HG02759 (cell line): ENCODE measurements around the gene CCDC187.

ENCODE experiments used
- ATAC-seq: cut with Tn5 transposase; IDR thresholded peaks from one replicate; pipeline ENCODE4 v1.9.1; 2021; ENCODE audit warnings: mild to moderate bottlenecking, moderate library complexity; ENCODE audit not compliant: unreplicated experiment

CCDC187 gene

DNA sequence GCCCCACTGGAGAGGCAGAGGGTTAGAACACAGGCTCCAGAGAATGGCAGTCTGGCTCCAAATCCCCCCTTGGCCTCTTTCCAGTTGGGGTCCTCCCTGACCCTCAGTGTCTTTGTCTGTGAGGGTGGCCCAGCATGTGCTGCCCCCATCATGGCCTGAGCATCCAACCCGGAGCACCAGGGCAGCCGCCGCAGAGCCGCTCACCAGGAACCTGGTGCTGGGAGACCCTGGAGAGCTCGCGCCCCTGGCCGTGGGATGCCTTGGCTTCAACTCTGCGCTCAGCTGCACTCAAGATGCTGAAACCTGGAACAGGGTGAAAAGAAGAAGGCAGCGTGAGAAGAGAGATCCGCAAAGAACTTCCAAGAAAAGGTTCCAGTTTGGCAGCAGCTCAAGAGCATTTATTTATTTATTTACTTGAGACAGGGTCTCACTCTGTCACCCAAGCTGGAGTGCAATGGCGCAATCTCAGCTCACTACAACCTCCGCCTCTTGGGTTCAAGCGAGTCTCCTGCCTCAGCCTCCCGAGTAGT lies 3.8 kb downstream of the CCDC187 start:
- ATAC-seq: no peak

DNA sequence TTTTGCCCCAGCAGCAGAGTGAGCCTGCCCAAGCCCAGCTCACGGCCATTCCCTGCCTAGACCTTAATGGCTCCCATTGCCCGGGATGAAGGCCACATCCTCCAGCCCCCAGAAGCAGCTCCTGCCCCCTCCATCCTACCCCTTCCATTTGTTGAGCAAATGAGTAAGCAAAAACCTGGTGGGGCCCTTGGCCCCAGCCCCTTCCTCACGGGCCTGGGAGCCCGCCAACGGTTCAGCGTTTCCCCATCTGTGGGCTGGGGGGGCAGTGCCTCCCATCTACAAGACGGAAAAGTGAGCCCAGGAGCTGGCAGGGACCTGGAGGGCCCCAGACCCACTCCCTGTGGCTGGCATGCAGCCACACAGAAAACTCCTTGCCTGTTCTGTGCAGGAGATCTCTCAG lies 4.4 kb downstream of the CCDC187 start:
- ATAC-seq: no peak

DNA sequence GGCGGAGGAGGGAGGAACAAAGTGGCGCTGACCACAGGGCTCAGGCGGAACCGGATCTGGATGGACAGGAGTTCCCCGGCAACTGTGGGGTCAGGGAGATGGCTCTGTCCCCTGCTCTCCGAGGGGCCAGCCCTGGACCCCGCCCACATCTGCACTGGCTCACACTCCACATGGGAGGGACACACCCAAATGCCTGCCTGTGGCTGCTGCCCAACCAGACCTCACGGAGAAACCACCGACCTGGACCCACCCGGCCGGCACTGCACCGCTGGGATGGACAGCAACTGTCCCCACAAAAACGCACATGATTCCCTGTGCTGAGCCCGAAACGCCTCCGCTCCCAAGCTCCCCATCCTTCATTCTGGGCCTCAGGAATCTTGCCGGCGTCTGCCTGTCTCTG lies 4.8 kb downstream of the CCDC187 start:
- ATAC-seq: no peak

DNA sequence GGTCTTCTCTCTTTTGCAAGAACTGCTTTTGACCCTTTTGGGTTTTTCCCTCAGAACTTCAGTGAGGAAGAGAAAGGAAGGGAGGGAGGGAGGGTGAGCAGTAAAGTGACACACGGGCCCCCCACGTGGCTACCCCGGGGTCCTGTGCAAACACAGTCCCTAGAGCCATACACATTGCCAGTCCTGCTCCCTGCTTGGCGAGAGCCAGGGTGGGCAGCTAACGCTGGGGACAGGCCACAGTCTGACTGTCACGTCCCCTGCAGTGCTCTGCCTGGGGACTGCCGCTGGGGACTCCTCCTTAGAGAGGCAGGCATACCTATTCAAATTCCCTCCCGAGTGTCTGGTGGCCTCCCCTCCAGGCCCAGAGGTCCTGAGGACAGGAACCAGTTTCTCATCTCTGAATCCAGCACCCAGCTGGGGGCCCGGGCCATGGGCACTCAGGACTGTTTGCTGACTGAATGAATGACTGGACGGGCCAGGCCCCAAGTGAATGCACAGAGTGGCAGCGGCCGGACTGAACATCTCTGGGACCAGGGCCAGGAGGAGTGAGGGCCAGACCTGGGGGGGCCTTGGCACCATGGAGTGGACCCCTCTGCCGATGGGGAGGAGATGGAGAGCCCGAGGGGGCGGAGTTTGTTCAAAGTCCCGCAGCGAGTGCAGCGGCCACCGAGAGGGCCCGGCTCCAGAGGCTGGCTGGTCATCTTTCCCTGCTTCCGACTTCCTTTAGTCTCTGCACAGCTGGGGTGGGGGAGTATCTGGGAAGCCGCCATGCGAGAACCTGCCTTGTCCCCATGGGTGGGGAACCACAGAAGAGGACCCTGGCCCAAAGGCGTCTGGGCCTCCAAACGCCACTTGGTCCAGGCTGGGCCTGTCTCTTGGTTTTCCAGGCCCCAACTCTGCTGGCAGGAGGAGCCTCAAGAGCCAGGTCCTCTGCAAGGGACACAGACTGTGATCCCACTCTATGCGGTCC lies 5.8 kb downstream of the CCDC187 start:
- no peak for ATAC-seq

DNA sequence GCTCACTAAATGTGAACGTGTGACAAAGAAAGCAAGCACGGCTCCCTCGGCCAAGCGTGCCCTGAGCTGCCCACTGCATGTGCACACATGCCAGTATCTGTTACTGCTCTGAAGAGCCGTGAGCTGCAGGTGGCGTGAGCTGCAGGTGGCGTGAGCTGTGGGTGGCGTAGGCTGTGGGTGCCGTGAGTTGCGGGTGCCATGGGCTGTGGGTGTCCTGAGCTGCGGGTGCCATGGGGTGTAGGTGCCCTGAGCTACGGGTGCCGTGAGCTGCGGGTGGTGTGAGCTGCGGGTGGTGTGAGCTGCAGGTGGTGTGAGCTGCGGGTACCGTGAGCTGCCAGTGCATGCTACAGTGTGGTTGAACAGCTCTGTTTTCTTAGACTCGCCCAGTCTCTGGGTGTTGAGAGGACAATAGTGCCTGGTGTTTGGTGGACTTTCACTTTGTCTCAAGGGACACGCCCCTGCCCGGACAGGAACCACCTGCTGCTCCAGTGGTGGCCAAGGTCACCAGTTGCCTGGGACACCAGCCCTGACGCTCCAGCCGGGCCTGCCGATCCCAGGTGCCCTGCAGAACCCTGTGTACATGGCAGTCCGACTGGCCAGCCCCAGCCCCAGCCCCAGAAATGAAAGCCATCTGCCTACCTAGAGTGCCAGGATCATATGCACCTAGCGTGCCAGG lies 6.7 kb downstream of the CCDC187 start:
- no peak for ATAC-seq

DNA sequence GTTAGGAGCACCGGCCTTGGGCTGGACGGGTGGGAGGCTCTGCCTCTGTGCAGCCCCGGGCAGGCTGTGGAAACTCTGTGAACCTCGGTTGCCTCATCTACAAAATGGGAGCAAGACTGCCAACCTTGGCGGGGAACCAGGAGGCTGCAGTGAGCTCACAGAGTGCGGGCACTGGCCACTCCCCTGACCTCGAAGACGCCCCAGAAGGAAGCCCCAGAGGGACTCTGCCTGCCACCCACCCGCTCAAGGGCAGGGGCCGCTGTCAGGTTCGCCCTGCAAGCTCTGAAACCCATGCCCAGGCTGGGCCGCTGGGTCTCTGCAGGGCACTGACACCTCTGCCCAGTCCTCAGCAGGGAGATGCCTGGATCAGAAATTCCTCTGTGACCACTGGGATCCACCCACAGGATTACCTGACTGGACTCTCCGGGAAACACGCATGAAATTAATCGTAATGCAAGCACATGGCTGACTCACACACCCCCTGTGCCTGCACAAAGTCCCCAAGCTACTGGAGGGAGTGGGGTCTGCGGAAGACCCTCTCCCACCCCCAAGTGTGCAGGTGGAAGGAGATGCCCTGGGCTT lies 7.4 kb downstream of the CCDC187 start:
- no peak for ATAC-seq

DNA sequence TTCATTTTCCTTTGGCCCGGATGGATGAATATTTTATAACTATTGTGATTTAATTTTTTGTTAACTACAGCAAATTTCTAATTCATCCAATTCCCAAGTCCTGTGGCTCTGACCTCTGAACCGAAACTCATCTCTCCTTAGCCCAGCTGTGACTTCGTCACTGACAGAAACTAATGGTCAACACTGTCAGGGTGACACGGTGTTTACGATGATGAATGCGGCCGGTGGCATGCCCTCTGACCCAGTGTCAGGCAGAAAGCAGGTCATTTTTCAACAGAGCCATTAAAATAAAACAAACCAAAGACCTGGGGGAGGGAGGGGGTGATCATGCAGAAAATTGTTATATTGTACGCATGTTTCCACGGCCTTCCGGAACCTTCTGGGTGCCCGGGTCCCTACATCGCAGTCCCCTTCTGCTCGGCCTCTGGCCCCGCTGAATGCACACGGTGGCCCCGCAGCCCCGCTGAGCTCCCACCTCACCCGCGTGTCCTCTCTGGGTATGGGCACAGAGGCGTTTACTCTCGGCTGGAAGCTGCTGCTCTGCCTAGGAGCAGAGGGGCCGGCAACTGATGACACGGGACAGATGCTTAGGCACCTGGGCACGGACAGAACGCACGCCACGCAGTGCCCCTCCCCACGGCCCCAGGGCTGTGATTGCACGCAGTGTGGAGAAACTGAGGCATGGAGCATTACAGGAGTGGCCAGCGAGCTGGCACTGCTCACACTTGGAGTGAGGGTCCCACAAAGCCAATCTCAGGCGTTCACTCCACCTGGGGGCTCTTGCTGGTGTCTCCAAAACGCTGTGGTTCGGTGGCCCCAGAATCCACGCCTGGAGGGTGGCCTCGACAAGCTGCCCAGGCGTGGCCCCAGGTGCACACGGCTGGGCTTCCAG lies 8.1 kb downstream of the CCDC187 start:
- no peak for ATAC-seq

DNA sequence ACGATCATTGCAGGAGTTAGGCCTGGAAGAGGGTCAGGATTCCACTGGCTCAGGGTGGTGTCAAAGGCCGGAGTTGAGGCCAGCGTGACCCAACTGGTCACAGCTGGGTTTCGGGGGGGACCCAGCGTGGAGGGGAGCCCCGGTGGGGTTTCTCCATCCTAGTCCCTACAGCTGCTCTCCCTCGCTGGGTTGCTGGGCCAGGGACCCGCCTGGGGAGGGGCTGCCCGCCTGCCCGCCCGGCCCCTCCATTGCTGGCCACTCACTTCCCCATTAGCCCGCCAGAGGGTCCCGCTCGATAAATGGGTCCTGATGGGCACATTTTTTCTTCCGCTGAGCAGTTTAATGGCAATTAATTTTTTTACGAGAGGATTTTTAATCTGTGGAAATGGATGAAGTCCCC lies 8.8 kb downstream of the CCDC187 start:
- no peak for ATAC-seq

DNA sequence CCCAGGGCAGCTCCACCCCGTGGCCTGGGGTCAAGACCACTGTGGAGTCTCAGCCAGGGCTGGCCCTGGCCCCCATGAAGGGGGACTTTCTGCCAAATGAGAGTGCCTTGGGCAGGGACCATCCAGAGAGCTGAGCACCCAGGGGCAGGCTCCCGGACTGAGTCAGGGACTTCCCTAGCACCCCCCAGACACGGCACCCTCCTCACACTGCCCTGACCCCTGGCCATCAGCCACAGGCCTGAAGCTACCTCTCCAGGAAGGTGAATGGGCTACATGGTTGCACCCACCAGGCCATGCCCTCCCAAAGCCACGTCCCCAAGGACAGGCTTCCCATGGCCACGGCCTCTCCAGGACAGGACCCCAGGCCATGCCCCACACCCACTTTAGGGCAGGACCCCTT lies 9.5 kb downstream of the CCDC187 start:
- ATAC-seq: no peak

DNA sequence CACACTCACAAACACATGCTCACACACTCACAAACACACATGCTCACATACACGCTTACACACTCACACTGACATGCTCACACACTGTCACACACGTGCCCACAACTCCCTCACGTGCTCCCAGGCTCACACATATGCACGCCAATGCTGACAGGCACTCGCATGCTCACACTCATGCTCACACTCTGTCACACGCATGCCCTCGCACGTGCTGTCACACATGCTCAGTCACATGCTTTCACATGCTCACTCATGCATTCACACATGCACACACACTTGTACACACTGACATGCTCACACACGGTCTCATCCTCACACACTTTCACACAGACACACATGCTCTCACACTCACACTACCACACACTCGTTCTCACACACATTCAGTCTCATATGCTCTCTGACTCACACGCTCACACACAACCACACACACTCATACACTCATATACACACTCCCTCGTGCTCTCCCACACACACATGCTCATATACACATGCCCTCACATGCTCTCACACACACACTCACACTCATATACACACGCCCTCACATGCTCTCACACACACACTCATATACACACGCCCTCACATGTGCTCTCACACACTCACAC lies 10.3 kb downstream of the CCDC187 start:
- ATAC-seq: no peak

DNA sequence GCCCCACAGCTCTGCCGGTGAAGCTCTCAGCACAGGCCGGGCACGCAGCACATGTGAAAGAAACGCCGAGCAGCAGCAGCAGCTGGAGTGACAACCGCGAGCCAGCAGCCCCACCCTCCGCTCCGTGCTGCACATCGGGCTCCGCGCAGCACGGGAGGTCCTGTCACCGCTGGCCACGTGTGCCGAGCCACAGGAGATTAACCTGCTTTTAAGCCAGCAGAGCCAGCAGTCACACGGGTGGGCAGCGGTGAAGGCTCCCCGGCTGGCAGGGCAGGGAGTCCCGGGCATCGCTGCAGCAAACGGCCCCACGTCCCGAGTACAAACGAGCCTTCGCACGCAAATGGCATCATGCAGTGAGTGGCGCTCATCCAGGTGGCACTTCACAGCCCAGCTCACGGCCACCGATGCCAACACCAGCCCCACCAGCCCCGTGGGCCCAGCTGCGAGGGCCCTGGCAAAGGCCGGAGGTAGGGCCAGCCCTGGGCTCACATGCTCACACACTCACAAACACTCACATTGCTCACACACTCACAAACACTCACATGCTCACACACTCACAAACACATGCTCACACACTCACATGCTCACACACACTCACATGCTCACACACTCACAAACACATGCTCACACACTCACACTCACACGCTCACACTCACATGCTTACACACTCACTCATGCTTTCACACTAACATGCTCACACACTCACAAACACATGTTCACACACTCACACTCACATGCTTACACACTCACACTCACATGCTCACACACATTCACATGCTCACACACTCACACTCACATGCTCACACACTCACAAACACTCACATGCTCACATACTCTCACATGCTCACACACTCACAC lies 11.1 kb downstream of the CCDC187 start:
- ATAC-seq: no peak

DNA sequence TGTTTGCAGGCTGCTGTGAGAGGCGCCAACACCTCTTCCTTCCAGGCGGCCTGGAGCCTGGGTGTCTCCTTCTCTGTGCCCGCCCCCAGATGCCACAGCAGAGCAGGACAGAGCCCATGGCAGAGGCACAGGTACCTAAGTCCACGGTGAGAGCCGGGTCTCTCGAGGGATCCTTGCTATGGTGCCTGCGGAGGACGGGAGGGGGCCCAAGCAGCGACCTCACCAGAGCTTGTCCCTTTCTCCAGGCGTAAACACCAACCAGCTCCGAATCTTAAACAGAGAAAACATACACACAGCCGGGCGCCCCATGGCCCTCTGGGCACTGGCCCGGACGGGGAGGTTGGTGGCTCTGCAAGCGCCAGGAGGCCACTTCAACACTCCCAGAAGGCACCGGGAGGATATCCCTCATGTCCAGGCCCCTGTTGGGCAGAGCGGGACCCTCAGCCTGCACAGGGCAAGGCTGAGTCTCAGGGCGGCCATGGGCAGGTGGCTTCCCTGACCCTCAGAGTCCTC lies 11.8 kb downstream of the CCDC187 start:
- ATAC-seq: no peak

DNA sequence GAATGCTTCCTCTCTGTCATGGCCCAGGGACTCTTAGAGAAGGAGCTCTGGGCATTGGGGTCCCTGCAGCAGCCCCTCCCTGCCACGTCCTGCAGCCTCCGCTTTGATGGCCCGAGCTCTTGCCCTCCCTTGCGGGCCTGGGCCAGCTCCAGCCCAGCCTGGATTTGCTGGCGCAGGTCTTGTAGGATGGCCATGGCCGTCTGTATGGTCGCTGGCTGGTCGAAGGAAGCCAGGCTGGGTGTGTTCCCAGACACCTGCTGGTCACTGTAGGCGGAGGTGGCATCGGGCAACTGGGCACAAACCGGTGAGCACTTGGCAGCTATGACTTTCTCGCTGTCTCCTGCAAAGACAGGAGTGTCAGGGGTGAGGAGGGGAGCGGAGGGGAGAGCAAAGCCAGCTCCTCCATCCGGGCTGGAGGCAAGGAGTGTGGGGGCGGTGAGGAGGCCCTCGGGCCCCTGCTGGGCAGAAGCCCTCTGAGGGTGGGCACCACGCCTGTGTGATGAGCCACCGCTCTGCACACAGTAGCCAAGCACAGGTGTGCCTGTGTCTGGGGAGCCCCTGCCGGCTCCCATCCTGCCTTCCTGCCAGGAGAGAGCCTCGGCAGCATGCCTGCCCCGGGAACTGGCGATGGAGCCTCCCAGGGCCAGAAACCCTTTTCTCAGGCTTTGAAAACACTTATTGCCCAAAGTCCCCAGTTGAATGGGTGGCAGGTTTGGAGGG lies 12.4 kb downstream of the CCDC187 start:
- no peak for ATAC-seq

DNA sequence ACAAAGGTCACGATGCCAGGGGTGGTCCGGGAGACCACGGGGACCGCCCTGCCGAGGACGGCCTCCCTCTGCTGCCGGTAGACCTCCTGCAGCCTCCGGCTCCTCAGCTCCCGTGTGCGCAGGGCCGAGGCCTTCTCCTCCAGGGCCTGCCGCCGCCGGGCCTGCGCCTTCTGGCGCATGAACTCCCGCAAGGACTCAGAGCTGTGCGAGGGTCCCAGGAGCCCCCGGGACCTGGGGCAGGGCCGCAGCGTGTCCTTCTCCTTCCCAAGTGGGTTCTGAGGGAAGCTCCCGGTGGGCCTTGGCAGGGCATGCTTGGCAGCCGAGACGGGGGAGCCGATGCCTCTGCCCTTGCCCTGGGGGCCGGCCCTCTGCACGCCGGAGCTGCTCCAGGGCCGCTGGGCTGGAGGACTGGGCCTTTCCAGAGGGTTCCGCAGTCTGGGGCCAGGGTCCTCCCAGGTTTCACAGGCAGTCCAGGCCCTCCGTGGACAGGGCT lies 13.3 kb downstream of the CCDC187 start:
- no peak for ATAC-seq

DNA sequence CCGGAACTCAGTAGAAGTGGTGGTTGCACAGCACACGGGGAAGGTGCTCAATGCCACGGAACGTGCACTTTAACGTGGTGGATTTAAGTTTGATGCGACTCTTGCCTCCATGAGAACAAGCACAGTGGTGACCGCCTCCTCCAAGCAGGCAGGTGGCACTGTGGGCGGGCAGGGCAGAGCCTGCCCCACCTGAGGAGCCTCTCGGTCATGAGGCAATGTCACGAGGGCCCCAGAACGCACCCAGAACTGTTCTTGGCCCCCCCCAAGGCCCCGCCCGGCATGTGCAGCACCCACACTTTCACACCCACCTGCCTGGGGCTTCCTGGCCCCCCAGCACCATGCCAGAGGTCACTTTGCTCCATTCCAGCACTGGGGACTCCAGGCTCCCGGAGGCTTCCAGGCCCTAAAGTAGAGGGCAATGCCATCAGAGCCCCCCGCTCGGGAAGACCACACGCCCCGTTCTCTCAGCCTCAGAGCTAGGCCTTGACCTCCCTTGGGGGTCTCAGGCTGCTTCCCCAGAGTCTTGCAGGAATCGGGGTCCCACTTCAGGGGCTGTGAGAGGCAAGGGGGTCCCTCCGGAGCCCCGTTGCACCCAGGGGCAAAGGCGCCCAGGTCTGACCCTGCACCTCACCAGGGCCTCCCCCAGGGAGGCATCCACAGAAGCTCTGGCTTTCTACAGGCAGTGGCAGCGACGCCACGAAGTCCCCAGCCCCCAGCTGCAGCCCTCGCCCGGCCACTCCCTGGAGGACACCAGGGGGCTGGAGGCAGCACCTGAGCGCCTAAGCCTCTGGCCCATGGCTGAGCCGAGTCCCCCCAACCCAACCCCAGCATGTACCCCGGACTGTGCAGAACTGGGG lies 14.0 kb downstream of the CCDC187 start:
- no peak for ATAC-seq

DNA sequence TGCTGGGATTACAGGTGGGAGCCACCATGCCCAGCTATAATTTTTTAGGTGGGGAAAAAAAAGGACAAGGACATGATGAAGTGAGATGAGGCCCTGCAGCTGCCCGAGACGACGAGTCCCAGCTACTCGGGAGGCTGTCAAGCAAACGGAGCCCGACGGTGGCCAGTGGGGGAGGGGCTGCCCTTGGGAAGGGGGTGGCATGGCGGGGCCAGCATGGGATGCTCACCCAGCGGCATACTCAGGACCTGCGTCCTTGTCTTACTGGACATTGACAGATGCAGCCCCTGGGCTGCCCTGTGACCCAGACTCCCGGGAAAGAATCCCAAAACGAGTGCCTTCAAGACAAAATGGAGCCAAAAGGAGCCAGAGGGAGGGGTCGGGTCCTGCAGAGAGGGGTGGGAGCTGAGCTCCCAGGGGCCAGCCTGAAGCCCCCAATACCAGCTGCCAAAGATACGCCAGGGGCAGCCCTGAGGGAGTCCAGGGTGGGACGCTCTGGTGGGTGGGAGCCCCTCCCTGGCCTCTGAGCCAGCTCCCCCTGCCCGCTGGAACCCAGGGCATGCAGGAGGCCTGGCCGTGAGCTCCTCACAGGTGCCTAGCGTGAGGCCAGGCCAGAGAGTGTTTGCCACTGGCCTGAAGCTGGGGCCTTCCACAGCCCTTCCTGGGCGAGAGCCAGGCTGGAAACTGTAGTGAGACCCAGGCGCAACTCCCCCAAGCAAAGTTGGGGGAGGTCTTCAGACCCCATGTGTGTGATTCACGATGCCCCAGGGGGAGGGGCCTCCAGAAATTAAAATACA lies 15.7 kb downstream of the CCDC187 start:
- no peak for ATAC-seq

DNA sequence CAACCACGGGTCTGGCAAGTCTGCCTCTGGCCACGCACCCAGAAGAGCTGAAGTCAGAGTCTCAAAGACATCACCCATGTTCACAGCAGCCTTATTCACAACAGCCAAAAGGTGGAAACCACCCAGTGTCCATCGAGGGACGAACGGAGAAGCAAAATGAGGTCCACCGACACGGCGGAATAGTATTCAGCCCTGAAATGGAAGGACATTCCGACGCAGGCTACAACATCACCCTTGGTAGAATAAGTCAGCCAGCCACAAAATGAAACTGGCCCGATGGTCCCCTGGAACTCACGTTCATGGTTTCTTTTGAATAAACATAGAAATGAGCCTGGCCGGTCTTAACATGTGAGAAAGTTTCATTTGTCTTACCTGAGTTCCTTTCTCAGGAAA lies 16.9 kb downstream of the CCDC187 start:
- no peak for ATAC-seq
